Natural killer cell treated with Interleukin-12 subunit alpha and Interleukin-12 subunit beta and Interleukin-15 and Interleukin-18, amount 100 ng/mL, for 72 hours (primary cell): Measurements from ENCODE around the gene CHTOP. TPM values are rescaled to one million over a fixed set of nuclear protein-coding genes. Genes with fewer than 3 reads are reported as not detected.
"Not testable (repeated sequence)": the region's sequence is repeated elsewhere in the genome, so short reads cannot be mapped to it uniquely, and the experiment has no call there.

Experiments used
- ATAC-seq, 2 donors: fragments of 150-1000 bp; cut with Tn5 transposase in 1 of 2; sonication (Bioruptor Pico), chemical (Tn5 transposase) in 1 of 2; 2 replicates each; pipeline ENCODE4 v1.10.0; 2021
- DNase-seq: peaks from one replicate; pipeline ENCODE4 v3.0.0; 2022; ENCODE audit warnings: low spot score
- H3K27ac Mint-ChIP-seq, 2 donors: 1 replicate in 1 of 2; 2 replicates in 1 of 2; pipeline ENCODE4 v1.8.0; 2022; ENCODE audit warnings: mixed read lengths in 2 of 2, mild to moderate bottlenecking in 1 of 2, moderate library complexity in 1 of 2
- H3K27me3 Mint-ChIP-seq, 2 donors: 1 replicate in 1 of 2; 2 replicates in 1 of 2; pipeline ENCODE4 v1.8.0; 2022; ENCODE audit warnings: mixed read lengths in 2 of 2
- H3K36me3 Mint-ChIP-seq: one replicate; pipeline ENCODE4 v1.8.0; 2022; ENCODE audit warnings: mixed read lengths
- H3K4me1 Mint-ChIP-seq, 2 donors: 1 replicate in 1 of 2; 2 replicates in 1 of 2; pipeline ENCODE4 v1.8.0; 2022; ENCODE audit warnings: low read depth in 2 of 2, mixed read lengths in 2 of 2, mild to moderate bottlenecking in 1 of 2
- H3K4me3 Mint-ChIP-seq: one replicate; pipeline ENCODE4 v1.8.0; 2022; ENCODE audit warnings: mixed read lengths
- H3K9me3 Mint-ChIP-seq: 2 replicates; pipeline ENCODE4 v1.8.0; 2022; ENCODE audit warnings: mixed read lengths
- total RNA-seq, 2 donors: library from RNA; stranded (reverse); gene quantifications; one replicate each; pipeline ENCODE4 v1.2.3, GENCODE V29; 2022

CHTOP gene
- total RNA-seq, 2 donors from 2014 or later = 82.1 to 96.8 TPM

DNA sequence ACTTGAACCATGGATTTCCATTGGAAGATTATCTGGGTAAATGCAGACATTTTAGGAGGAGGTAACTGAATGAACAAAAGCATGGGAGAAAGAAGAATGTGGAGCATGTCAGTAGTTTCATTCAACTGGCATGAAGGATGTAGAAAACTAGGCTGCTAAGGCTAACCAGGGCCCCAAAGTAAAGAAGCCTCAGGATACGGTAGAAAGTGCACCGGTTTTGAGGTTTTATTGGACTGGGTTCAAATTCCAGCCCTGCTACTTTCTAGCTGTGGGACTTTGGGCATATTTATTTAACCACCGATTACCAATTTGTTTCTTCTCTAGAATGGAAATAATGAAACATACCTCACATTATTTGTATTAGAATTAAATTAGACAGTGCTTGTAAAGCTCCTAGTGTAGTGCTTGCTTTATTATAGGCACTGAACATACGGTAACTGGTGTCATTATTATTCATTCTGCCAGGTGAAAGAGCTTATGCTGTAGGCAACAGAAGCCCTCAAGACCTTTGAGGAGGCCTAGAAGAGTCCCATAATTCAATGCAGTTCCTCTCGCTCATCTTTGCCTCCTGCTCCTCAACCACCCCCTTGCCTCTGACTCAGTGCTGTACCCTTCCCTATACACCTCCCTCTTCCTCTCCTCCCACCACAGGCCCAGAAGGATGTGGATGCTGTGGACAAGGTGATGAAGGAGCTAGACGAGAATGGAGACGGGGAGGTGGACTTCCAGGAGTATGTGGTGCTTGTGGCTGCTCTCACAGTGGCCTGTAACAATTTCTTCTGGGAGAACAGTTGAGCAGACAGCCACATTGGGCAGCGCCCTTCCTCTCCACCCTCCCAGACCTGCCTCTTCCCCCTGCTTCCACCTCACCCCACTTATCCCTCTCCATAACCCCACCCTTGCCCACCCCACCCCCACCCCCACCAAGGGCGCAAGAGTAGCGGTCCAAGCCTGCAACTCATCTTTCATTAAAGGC, 2.5 kb upstream of the CHTOP start:
- no peak for DNase-seq
- Mint-ChIP-seq H3K27me3 (peaks cover 0 to 5% of the 10 kb centered on the region in 2 donors), H3K4me3 (no peak overlapping the region), H3K9me3 (no peaks in the 10 kb centered on the region), H3K36me3 (peaks cover 9% of the 10 kb centered on the region), H3K4me1 (peaks cover 23 to 29% of the 10 kb centered on the region in 2 donors), H3K27ac (peak overlapping the region in 1 of 2 donors; percentile 21)
- ATAC-seq = no peak

DNA sequence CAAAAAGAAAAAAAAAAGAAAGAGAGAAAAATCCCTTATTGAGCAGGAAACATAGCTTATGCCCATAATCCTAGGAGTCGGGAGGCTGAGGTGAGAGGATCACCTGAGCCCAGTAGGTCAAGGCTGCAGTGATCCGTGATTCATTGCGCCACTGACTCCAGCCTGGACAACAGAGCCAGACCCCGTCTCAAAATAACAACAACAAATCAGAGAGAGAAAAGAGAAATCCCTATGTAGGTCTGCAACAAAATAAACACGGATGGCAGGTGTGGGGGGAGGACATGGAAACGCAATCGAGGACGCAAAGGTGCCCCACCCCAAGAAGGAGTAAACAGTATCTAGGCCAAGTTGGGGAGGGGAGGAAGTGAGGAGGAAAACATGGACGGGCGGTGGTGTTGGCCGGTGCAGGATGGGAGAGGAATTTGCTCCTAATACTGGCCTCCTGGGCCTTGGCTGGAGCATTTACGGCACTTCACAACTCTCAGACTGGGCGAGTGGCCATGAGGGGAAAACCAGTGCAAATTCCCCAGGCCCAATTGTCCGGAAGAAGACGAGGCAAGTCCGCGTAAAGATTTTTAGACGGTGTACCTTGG, 609 bp upstream of the CHTOP start:
- Mint-ChIP-seq H3K4me1 (peaks cover 31 to 36% of the 10 kb centered on the region in 2 donors), H3K27ac (peak overlapping the region; percentile 99), H3K27me3 (no peaks in the 10 kb centered on the region), H3K9me3 (no peaks in the 10 kb centered on the region), H3K4me3 (peak overlapping the region; percentile 100), H3K36me3 (peaks cover 23% of the 10 kb centered on the region)
- ATAC-seq = no peak
- no peak for DNase-seq

DNA sequence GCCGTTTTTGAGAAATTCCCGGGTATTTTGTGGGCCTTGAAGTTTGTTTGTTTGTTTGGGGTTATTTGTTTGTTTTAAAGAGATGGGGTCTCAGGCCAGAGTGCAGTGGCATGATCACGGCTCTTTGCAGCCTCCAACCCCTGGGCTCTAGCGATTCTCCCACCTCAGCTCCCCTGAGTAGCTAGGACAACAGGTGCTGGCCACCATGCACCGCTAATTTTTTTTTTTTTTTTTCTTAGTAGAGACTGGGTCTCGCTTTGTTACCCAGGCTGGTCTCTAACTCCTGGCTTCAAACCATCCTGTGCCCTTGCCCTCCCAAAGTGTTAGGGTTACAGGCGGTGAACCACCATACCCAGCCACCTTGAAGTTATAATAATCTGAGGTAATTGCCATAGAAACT, 2.0 kb downstream of the CHTOP start:
- peaks cover 24% of the 10 kb centered on the region for H3K36me3 Mint-ChIP-seq
- H3K4me1 Mint-ChIP-seq = peaks cover 32 to 36% of the 10 kb centered on the region in 2 donors
- no peaks in the 10 kb centered on the region for H3K9me3 Mint-ChIP-seq

DNA sequence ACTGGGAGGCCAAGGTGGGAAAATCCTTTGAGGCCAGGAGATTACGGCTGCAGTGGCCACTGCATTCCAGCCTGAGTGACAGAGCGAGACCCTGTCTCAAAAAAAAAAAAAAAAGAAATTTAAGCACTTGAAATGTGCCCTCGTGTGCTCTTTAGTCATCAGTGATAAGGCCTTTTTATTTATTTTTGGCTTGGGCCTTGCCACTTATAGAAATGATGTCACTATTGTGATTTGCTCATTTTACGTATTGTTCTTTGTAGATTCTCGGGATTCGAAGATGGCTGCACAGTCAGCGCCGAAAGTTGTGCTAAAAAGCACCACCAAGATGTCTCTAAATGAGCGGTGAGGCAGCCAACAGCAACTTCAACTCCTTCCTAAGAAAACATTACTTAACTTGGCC, 2.4 kb downstream of the CHTOP start:
- Mint-ChIP-seq H3K27ac (peak overlapping the region; percentile 50 to 53), H3K36me3 (peaks cover 28% of the 10 kb centered on the region), H3K9me3 (no peaks in the 10 kb centered on the region), H3K4me3 (peak overlapping the region; percentile 100), H3K4me1 (peaks cover 35 to 40% of the 10 kb centered on the region in 2 donors), H3K27me3 (no peaks in the 10 kb centered on the region)
- no peak for DNase-seq
- no peak for ATAC-seq

More for the DNA sequence above, 2.0 kb downstream of the CHTOP start:
- no peak for DNase-seq
- Mint-ChIP-seq H3K4me3 (peak overlapping the region; percentile 100), H3K27ac (peak overlapping the region; percentile 53 to 99), H3K27me3 (no peaks in the 10 kb centered on the region)
- ATAC-seq = no peak

DNA sequence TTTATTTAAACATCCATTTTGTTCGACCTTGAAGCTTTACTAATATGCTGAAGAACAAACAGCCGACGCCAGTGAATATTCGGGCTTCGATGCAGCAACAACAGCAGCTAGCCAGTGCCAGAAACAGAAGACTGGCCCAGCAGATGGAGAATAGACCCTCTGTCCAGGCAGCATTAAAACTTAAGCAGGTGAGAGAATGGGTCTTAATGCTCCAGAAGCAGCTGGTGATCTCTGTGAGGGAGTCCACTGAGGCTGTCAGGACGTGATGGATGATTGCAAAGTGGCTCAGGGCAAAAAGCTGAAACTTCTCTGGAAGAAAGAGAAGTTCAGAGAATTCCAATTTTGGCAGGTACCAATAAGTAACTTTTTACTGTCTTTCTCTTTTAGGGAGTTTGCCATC, 4.4 kb downstream of the CHTOP start:
- Mint-ChIP-seq H3K9me3 (no peaks in the 10 kb centered on the region), H3K36me3 (peaks cover 42% of the 10 kb centered on the region), H3K27me3 (no peaks in the 10 kb centered on the region), H3K27ac (peak overlapping the region; percentile 3 to 42), H3K4me3 (no peak overlapping the region), H3K4me1 (peaks cover 32 to 46% of the 10 kb centered on the region in 2 donors)
- ATAC-seq (no peak), DNase-seq (no peak)

DNA sequence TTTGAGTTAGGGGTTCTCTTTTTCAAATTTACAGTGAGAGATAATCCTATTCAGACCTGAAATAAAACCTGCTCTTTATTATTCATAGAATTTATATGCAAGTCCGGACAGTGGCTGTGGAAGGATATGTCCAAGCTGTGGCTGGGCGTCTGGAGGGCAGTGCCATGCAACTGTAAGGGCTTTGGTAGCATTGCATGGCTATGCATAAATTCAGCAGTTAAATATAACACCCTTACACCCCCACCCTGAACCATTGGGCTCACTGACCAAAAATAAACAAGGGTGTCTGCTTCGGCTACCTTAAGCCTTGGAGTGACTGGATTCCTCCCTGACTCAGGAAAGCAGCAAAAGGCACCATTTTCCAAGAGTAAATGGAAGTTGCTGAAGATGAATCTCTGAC, 5.4 kb downstream of the CHTOP start:
- H3K27ac Mint-ChIP-seq = no peak overlapping the region
- H3K4me1 Mint-ChIP-seq = peaks cover 30 to 44% of the 10 kb centered on the region in 2 donors
- ATAC-seq = no peak

DNA sequence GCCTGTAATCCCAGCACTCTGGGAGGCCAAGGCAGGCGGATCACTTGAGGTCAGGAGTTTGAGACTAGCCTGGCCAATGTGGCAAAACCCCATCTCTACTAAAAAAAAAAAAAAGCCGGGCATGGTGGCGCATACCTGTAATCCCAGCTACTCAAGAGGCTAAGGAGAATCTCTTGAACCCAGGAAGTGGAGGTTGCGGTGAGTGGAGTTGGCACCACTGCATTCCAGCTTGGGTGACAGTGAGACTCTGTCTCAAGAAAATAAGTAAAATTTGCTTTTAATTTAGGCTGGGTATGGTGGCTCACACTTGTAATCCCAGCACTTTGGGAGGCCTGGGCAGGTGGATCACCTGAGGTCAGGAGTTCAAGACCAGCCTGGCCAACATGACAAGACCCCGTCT, 6.3 kb downstream of the CHTOP start:
- H3K27me3 Mint-ChIP-seq, H3K9me3 Mint-ChIP-seq, ATAC-seq, H3K4me3 Mint-ChIP-seq, DNase-seq, H3K27ac Mint-ChIP-seq: not testable (repeated sequence)
- Mint-ChIP-seq H3K36me3 (peaks cover 48% of the 10 kb centered on the region), H3K4me1 (peaks cover 30 to 40% of the 10 kb centered on the region in 2 donors)

More for the DNA sequence above, 5.4 kb downstream of the CHTOP start:
- Mint-ChIP-seq H3K36me3 (peaks cover 47% of the 10 kb centered on the region), H3K9me3 (no peaks in the 10 kb centered on the region), H3K27me3 (no peaks in the 10 kb centered on the region), H3K4me3 (no peak overlapping the region)
- no peak for DNase-seq

DNA sequence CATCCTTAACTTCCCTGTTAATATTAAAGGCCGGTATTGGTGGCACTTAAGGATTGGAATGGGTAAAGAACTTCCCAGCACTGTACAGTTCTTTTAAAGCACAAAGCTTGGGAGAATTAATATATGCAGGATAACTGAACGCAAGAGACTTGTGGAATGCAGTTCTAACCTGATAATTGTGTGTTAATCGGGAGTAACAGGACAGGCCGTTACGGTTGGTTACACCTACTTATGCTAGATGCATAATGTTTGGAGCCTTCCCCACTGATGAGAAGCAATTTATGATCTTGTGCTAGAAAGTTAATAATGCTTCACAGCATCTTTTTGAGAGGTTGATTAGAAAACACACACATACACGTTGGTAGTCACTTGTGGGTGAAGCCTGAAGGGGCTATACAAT, 7.0 kb downstream of the CHTOP start:
- peak overlapping the region in 1 of 2 donors; percentile 16 for H3K27ac Mint-ChIP-seq
- peaks cover 35 to 47% of the 10 kb centered on the region in 2 donors for H3K4me1 Mint-ChIP-seq
- no peaks in the 10 kb centered on the region for H3K9me3 Mint-ChIP-seq
- ATAC-seq (no peak), DNase-seq (no peak)
- no peaks in the 10 kb centered on the region for H3K27me3 Mint-ChIP-seq
- H3K4me3 Mint-ChIP-seq = no peak overlapping the region
- H3K36me3 Mint-ChIP-seq = peaks cover 54% of the 10 kb centered on the region

DNA sequence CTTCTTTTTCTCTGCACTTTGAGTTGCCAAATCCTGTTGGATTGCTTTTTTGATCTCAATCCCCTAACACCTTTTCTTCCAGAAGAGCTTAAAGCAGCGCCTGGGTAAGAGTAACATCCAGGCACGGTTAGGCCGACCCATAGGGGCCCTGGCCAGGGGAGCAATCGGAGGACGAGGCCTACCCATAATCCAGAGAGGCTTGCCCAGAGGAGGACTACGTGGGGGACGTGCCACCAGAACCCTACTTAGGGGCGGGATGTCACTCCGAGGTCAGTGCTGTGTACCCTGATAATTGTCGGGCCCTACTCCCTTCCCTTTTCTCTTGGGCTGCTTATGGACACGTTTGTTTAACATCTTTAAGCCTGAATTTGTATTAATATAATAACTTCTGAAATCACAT, 8.3 kb downstream of the CHTOP start:
- H3K4me1 Mint-ChIP-seq = peaks cover 41 to 53% of the 10 kb centered on the region in 2 donors
- H3K36me3 Mint-ChIP-seq = peaks cover 52% of the 10 kb centered on the region
- no peak overlapping the region for H3K4me3 Mint-ChIP-seq
- no peaks in the 10 kb centered on the region for H3K27me3 Mint-ChIP-seq
- ATAC-seq (no peak), DNase-seq (no peak)
- peak overlapping the region in 1 of 2 donors; percentile 16 for H3K27ac Mint-ChIP-seq
- no peaks in the 10 kb centered on the region for H3K9me3 Mint-ChIP-seq

DNA sequence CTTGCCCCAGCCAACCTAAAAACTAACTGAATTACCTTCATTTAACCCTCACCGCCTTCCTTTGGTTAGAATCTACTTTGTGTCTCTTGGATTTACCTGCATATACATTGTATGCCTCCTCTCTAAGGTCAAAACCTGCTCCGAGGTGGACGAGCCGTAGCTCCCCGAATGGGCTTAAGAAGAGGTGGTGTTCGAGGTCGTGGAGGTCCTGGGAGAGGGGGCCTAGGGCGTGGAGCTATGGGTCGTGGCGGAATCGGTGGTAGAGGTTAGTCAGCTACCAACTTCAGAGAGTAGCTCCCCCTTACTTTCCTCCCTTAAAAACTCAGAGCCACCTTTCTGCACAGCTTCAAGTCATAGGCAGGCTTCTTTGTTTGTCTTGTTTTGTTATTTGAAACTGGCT, 9.2 kb downstream of the CHTOP start:
- H3K27me3 Mint-ChIP-seq = no peaks in the 10 kb centered on the region
- no peak for ATAC-seq
- H3K36me3 Mint-ChIP-seq = peaks cover 44% of the 10 kb centered on the region
- no peak overlapping the region for H3K4me3 Mint-ChIP-seq
- peak overlapping the region; percentile 29 to 34 for H3K27ac Mint-ChIP-seq
- peaks cover 42 to 51% of the 10 kb centered on the region in 2 donors for H3K4me1 Mint-ChIP-seq
- no peaks in the 10 kb centered on the region for H3K9me3 Mint-ChIP-seq
- DNase-seq = no peak

DNA sequence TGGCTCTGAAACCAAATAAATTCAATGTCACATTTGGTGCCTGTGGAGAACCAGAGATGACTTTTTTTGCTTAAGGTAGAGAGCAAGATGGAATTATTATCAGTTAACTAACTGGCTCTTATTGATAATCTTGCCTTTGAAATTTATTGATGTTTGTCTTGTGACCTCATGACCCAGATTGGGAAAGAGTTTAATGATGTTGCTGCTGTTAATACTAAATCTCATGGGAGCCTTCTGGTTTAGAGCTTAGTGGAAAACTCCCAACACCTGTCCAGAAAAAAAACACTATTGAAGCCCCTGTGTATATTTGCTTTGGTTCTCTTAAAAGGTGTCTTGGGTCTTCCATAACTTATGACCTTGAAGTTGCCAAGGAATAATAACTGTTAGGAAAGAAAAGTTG, 9.9 kb downstream of the CHTOP start:
- Mint-ChIP-seq H3K27ac (peak overlapping the region; percentile 29 to 34), H3K9me3 (no peaks in the 10 kb centered on the region), H3K4me1 (peaks cover 42 to 51% of the 10 kb centered on the region in 2 donors), H3K36me3 (peaks cover 43% of the 10 kb centered on the region), H3K4me3 (no peak overlapping the region), H3K27me3 (no peaks in the 10 kb centered on the region)
- ATAC-seq = no peak
- DNase-seq = no peak

DNA sequence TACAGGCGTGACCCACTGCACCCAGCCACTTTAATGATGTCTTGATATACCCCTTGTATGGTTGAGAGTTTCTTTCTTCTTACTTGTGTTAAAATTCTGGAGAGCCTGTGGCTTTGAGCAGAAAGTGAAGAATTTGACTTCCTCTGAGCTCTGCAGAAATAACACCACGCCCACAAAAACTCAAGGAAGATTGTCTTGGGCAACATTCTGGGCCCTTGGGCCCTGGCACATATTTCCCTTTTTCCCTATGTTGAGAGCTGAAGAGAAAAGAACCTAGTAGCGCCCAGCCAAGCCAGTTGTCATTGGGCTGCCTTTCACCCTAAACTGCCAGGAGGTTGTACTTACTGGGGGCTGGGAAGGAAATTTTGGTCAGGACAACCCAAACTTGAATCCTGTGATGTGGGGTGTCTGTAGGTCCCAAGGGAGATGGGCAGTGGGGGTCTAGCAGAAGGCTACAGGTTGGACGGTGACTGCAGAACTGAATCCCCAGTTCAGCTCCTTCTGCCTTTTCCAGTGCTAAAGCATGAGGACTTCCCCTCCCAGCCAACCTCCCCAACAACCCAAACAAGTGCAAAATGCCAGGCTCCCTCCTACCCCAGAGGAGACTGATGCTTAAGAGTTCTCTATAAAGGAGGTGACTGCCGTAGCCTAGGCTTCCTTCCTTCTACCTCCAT, 12.9 kb downstream of the CHTOP start:
- peaks cover 33% of the 10 kb centered on the region for H3K36me3 Mint-ChIP-seq
- DNase-seq = no peak
- peak overlapping the region; percentile 59 to 87 for H3K27ac Mint-ChIP-seq
- peaks cover 47 to 50% of the 10 kb centered on the region in 2 donors for H3K4me1 Mint-ChIP-seq
- no peak for ATAC-seq
- peak overlapping the region; percentile 20 for H3K4me3 Mint-ChIP-seq
- no peaks in the 10 kb centered on the region for H3K27me3 Mint-ChIP-seq
- H3K9me3 Mint-ChIP-seq = no peaks in the 10 kb centered on the region

DNA sequence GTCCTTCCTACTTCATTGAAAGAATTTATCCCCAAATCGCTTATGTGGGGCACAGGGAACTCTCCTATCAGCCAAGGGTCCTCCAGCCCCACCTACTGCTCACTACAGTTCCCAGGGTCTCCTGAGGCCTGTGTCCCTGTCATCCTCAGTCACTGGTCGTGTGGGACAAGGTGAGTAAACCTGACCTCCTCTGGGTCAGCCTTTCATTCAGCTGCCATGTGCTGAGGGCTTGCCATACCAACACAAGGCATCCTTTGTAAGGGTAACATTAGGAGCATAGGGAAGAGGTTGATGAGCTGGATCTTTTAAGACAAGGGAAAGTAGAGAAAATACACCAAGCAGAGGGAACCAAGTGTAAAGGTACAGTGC, 13.5 kb downstream of the CHTOP start:
- peak overlapping the region; percentile 59 to 87 for H3K27ac Mint-ChIP-seq
- DNase-seq = no peak
- H3K4me3 Mint-ChIP-seq = no peak overlapping the region
- H3K27me3 Mint-ChIP-seq = no peaks in the 10 kb centered on the region
- H3K9me3 Mint-ChIP-seq = no peaks in the 10 kb centered on the region
- H3K36me3 Mint-ChIP-seq = peaks cover 30% of the 10 kb centered on the region
- ATAC-seq = no peak
- peaks cover 46 to 47% of the 10 kb centered on the region in 2 donors for H3K4me1 Mint-ChIP-seq
